Liver (tissue), 9 donors: Measurements from ENCODE around the gene TRABD. TPM values are rescaled to one million over a fixed set of nuclear protein-coding genes. Genes with fewer than 3 reads are reported as not detected.
"Not testable (repeated sequence)": the region's sequence is repeated elsewhere in the genome, so short reads cannot be mapped to it uniquely, and the experiment has no call there.

Experiments
- DNase-seq: peaks from one replicate; pipeline ENCODE4 v3.0.0-alpha.2; 2017; ENCODE audit warnings: low spot score
- H3K27ac ChIP-seq, 2 donors: one replicate each; pipeline ENCODE4 v1.7.0; 2013; ENCODE audit warnings: inconsistent platforms in 2 of 2, low read length in 2 of 2, control low read depth in 1 of 2, low read depth in 1 of 2, mild to moderate bottlenecking in 1 of 2
- H3K27me3 ChIP-seq, 4 donors: one replicate each; pipeline versions ENCODE4 v1.6.1 to v1.7.0; 2013; ENCODE audit warnings: low read length in 3 of 4, inconsistent platforms in 1 of 4, mild to moderate bottlenecking in 1 of 4, moderate library complexity in 1 of 4; ENCODE audit not compliant: control insufficient read depth in 4 of 4, insufficient read depth in 4 of 4
- H3K36me3 ChIP-seq, 4 donors: one replicate each; pipeline versions ENCODE4 v1.6.1 to v1.7.0; 2013; ENCODE audit warnings: low read length in 3 of 4, mild to moderate bottlenecking in 3 of 4, low read depth in 1 of 4, moderate library complexity in 1 of 4; ENCODE audit not compliant: control insufficient read depth in 4 of 4, insufficient read depth in 3 of 4
- H3K4me1 ChIP-seq, 4 donors: one replicate each; pipeline versions ENCODE4 v1.6.1 to v1.7.0; 2013; ENCODE audit warnings: low read length in 3 of 4, mild to moderate bottlenecking in 3 of 4, moderate library complexity in 1 of 4; ENCODE audit not compliant: control insufficient read depth in 4 of 4, insufficient read depth in 4 of 4
- H3K4me3 ChIP-seq, 3 donors: one replicate each; pipeline versions ENCODE4 v1.6.1 to v1.7.0; 2013; ENCODE audit warnings: low read length in 3 of 3, control low read depth in 1 of 3, low read depth in 1 of 3, mild to moderate bottlenecking in 1 of 3
- H3K9ac ChIP-seq, 2 donors: one replicate each; pipeline ENCODE4 v1.7.0; 2013; ENCODE audit warnings: low read length in 2 of 2, mild to moderate bottlenecking in 2 of 2, moderate library complexity in 2 of 2, control low read depth in 1 of 2, low read depth in 1 of 2
- H3K9me3 ChIP-seq, 4 donors: one replicate each; pipeline versions ENCODE4 v1.6.1 to v1.7.0; 2013; ENCODE audit warnings: low read length in 3 of 4; ENCODE audit not compliant: control insufficient read depth in 4 of 4
- FOXA2 ChIP-seq: IDR thresholded peaks from 2 replicates; pipeline ENCODE4 v1.6.1; 2016; ENCODE audit warnings: antibody characterized with exemption
- JUND ChIP-seq, 2 donors: IDR thresholded peaks; 2 replicates each; pipeline ENCODE4 v1.6.1; 2016; ENCODE audit warnings: antibody characterized with exemption in 2 of 2
- MAX ChIP-seq: IDR thresholded peaks from 2 replicates; pipeline ENCODE4 v1.6.1; 2016; ENCODE audit warnings: antibody characterized with exemption
- NR2F2 ChIP-seq: IDR thresholded peaks from 2 replicates; pipeline ENCODE4 v1.6.1; 2016; ENCODE audit warnings: antibody characterized with exemption
- RAD21 ChIP-seq, 2 donors: IDR thresholded peaks; 2 replicates each; pipeline ENCODE4 v1.6.1; 2016; ENCODE audit warnings: antibody characterized with exemption in 2 of 2, mild to moderate bottlenecking in 2 of 2
- SP1 ChIP-seq: IDR thresholded peaks from 2 replicates; pipeline ENCODE4 v1.6.1; 2018; ENCODE audit warnings: antibody characterized with exemption, mild to moderate bottlenecking
- TAF1 ChIP-seq: conservative IDR thresholded peaks from 2 replicates; pipeline ENCODE4 v1.6.1; 2016; ENCODE audit warnings: antibody characterized with exemption, mild to moderate bottlenecking
- YY1 ChIP-seq: IDR thresholded peaks from 2 replicates; pipeline ENCODE4 v1.6.1; 2016; ENCODE audit warnings: antibody characterized with exemption, mild to moderate bottlenecking
- WGBS: extraction: QIAGEN DNeasy Blood & Tissue Kit; methylation state at CpG from one replicate; pipeline ENCODE4 v1.1.7; 2013; 5-methylcytosine and 5-hydroxymethylcytosine counted together
- polyA plus RNA-seq, 2 donors: library from polyadenylated mRNA; stranded (reverse) in 1 of 2; unstranded in 1 of 2; fragments of 200-250 nt in 1 of 2; fragments of >200 nt in 1 of 2; fragmentation: Nextera tagmentation in 1 of 2; extraction: Ambion mirVana in 1 of 2; gene quantifications; one replicate each; pipeline versions ENCODE4 v1.2.1 to v1.2.3, GENCODE V29; 2013 to 2015
- total RNA-seq, 2 donors: library from RNA; depleted of rRNA; stranded (reverse); fragments of >200 nt; gene quantifications; one replicate each; pipeline ENCODE4 v1.2.3, GENCODE V29; 2014
- TF ChIP-seq, protein P1 (sequence below): IDR thresholded peaks from 2 replicates; pipeline ENCODE4 v1.6.1; 2016; ENCODE audit warnings: antibody characterized with exemption
- TF ChIP-seq, protein P2 (sequence below): fragments of 150-350 bp; IDR thresholded peaks from 2 replicates; pipeline ENCODE4 v1.5.1; 2017; ENCODE audit warnings: improper control_type of control experiment, low read depth, low read length; ENCODE audit not compliant: missing input control
- TF ChIP-seq, protein P3 (sequence below): IDR thresholded peaks from 2 replicates; pipeline ENCODE4 v1.6.1; 2016; ENCODE audit warnings: antibody characterized with exemption
- TF ChIP-seq, protein P4 (sequence below): IDR thresholded peaks from 2 replicates; pipeline ENCODE4 v1.6.1; 2016; ENCODE audit warnings: antibody characterized with exemption, mild to moderate bottlenecking
- donor health status: healthy.
- donor health status: healthy.
- donor health status: healthy.
- donor health status: healthy.
- donor health status: healthy.

The TRABD gene
- total and polyA plus RNA-seq, 4 donors, result 10.5 to 29.7 (median 16.4) TPM

DNA sequence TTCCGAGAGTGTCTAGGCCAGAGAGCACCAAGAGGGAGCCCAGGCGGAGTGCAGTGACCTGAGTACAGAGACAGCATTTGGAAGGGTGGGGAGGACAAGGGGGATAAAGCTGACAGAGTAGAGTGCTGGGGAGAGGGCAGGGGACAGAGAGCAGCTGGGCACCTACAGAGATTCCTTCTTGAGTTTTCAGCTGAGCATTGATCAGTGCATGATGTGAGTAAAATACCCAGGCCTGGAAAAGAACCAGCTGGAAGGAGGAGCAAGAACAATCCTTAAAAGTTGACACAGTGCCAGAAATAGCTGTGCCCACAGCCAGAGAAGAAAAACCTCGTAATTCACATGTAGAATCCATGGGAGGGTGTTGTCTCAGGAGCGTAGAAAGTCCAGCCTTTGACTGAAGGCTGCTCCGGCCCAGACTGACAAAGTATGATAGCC lies 49.1 kb upstream of the TRABD start:
- Histone ChIP-seq H3K27ac (no peak overlapping the region), H3K9ac (no peak overlapping the region), H3K9me3 (no peaks in the 10 kb centered on the region), H3K4me1 (peaks cover 2 to 14% (median 10%) of the 10 kb centered on the region in 4 donors), H3K4me3 (no peak overlapping the region), H3K27me3 (no peaks in the 10 kb centered on the region), H3K36me3 (no peaks in the 10 kb centered on the region)
- 52% methylated on average over 5 of the region's 5 CpGs for WGBS
- no peak for DNase-seq
- TF ChIP-seq, protein P1, sequence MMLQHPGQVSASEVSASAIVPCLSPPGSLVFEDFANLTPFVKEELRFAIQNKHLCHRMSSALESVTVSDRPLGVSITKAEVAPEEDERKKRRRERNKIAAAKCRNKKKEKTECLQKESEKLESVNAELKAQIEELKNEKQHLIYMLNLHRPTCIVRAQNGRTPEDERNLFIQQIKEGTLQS, result no peak
- no peak for TF ChIP-seq SP1

GRCh38 chr22:50137277-50137676 lies 48.4 kb upstream of the TRABD start:
- not testable (repeated sequence) for DNase-seq, H3K27ac ChIP-seq, H3K27me3 ChIP-seq, H3K9me3 ChIP-seq, H3K36me3 ChIP-seq, H3K9ac ChIP-seq, H3K4me3 ChIP-seq
- peaks cover 2 to 19% (median 17%) of the 10 kb centered on the region in 4 donors for H3K4me1 ChIP-seq
- 99% methylated on average over 9 of the region's 9 CpGs for WGBS

- no peak for DNase-seq
- Histone ChIP-seq H3K9ac (no peak overlapping the region), H3K27me3 (no peaks in the 10 kb centered on the region), H3K27ac (no peak overlapping the region), H3K4me3 (no peak overlapping the region), H3K9me3 (no peaks in the 10 kb centered on the region), H3K4me1 (peaks cover 2 to 22% (median 19%) of the 10 kb centered on the region in 4 donors), H3K36me3 (no peaks in the 10 kb centered on the region)
- TF ChIP-seq, protein P2, sequence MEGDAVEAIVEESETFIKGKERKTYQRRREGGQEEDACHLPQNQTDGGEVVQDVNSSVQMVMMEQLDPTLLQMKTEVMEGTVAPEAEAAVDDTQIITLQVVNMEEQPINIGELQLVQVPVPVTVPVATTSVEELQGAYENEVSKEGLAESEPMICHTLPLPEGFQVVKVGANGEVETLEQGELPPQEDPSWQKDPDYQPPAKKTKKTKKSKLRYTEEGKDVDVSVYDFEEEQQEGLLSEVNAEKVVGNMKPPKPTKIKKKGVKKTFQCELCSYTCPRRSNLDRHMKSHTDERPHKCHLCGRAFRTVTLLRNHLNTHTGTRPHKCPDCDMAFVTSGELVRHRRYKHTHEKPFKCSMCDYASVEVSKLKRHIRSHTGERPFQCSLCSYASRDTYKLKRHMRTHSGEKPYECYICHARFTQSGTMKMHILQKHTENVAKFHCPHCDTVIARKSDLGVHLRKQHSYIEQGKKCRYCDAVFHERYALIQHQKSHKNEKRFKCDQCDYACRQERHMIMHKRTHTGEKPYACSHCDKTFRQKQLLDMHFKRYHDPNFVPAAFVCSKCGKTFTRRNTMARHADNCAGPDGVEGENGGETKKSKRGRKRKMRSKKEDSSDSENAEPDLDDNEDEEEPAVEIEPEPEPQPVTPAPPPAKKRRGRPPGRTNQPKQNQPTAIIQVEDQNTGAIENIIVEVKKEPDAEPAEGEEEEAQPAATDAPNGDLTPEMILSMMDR, result no peak
- no peak for TF ChIP-seq YY1
- TF ChIP-seq JUND (IDR thresholded peaks at IDR 0.05), result no peak
- TF ChIP-seq FOXA2, result no peak
- TF ChIP-seq, protein P3, sequence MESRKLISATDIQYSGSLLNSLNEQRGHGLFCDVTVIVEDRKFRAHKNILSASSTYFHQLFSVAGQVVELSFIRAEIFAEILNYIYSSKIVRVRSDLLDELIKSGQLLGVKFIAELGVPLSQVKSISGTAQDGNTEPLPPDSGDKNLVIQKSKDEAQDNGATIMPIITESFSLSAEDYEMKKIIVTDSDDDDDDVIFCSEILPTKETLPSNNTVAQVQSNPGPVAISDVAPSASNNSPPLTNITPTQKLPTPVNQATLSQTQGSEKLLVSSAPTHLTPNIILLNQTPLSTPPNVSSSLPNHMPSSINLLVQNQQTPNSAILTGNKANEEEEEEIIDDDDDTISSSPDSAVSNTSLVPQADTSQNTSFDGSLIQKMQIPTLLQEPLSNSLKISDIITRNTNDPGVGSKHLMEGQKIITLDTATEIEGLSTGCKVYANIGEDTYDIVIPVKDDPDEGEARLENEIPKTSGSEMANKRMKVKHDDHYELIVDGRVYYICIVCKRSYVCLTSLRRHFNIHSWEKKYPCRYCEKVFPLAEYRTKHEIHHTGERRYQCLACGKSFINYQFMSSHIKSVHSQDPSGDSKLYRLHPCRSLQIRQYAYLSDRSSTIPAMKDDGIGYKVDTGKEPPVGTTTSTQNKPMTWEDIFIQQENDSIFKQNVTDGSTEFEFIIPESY, result no peak
- 94% methylated on average over 4 of the region's 4 CpGs for WGBS
These were observed 47.7 kb upstream of the TRABD start for GRCh38 chr22:50138041-50138440.

- no peaks in the 10 kb centered on the region for H3K36me3 ChIP-seq
- no peak overlapping the region for H3K4me3 ChIP-seq
- 84% methylated on average over 9 of the region's 9 CpGs for WGBS
- no peaks in the 10 kb centered on the region for H3K27me3 ChIP-seq
- H3K9me3 ChIP-seq, result no peaks in the 10 kb centered on the region
- H3K27ac ChIP-seq, result no peak overlapping the region
- H3K9ac ChIP-seq, result no peak overlapping the region
- H3K4me1 ChIP-seq, result peaks cover 2 to 22% (median 19%) of the 10 kb centered on the region in 4 donors
- DNase-seq, result no peak
- TF ChIP-seq NR2F2, result no peak
- TF ChIP-seq, protein P1, result no peak
- TF ChIP-seq, protein P4, sequence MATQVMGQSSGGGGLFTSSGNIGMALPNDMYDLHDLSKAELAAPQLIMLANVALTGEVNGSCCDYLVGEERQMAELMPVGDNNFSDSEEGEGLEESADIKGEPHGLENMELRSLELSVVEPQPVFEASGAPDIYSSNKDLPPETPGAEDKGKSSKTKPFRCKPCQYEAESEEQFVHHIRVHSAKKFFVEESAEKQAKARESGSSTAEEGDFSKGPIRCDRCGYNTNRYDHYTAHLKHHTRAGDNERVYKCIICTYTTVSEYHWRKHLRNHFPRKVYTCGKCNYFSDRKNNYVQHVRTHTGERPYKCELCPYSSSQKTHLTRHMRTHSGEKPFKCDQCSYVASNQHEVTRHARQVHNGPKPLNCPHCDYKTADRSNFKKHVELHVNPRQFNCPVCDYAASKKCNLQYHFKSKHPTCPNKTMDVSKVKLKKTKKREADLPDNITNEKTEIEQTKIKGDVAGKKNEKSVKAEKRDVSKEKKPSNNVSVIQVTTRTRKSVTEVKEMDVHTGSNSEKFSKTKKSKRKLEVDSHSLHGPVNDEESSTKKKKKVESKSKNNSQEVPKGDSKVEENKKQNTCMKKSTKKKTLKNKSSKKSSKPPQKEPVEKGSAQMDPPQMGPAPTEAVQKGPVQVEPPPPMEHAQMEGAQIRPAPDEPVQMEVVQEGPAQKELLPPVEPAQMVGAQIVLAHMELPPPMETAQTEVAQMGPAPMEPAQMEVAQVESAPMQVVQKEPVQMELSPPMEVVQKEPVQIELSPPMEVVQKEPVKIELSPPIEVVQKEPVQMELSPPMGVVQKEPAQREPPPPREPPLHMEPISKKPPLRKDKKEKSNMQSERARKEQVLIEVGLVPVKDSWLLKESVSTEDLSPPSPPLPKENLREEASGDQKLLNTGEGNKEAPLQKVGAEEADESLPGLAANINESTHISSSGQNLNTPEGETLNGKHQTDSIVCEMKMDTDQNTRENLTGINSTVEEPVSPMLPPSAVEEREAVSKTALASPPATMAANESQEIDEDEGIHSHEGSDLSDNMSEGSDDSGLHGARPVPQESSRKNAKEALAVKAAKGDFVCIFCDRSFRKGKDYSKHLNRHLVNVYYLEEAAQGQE, result no peak
- no peak for TF ChIP-seq MAX
- TF ChIP-seq, protein P2, result no peak
- no peak for TF ChIP-seq TAF1
- no peak for TF ChIP-seq JUND (IDR thresholded peaks at IDR 0.05)
- no peak for TF ChIP-seq RAD21 (IDR thresholded peaks at IDR 0.05)
These were observed 46.7 kb upstream of the TRABD start for GRCh38 chr22:50138988-50139387.
